HUES64 (cell line): ENCODE results near the gene ANKRD11.

Experiments used
- H3K27ac ChIP-seq: 2 replicates; pipeline ENCODE4 v1.7.0; 2013; ENCODE audit warnings: low read depth, low read length, inconsistent platforms
- H3K27me3 ChIP-seq: 2 replicates; pipeline ENCODE4 v1.6.1; 2013; ENCODE audit warnings: mild to moderate bottlenecking, low read length; ENCODE audit not compliant: insufficient read depth
- H3K36me3 ChIP-seq: 2 replicates; pipeline ENCODE4 v1.6.1; 2013; ENCODE audit warnings: mild to moderate bottlenecking, low read length; ENCODE audit not compliant: insufficient read depth
- H3K4me1 ChIP-seq: 2 replicates; pipeline ENCODE4 v1.6.1; 2013; ENCODE audit warnings: mild to moderate bottlenecking, low read length, moderate library complexity; ENCODE audit not compliant: insufficient read depth
- H3K4me3 ChIP-seq: 2 replicates; pipeline ENCODE4 v1.5.1; 2013; ENCODE audit warnings: mild to moderate bottlenecking, low read length, moderate library complexity
- H3K9ac ChIP-seq: 2 replicates; pipeline ENCODE4 v1.6.1; 2013; ENCODE audit warnings: mild to moderate bottlenecking, low read depth, low read length
- H3K9me3 ChIP-seq: 2 replicates; pipeline ENCODE4 v1.6.1; 2013; ENCODE audit warnings: low read depth, low read length; ENCODE audit not compliant: insufficient read depth
- WGBS: fragments of 150-250, 120-280 bp; methylation state at CpG from one replicate; pipeline ENCODE4 v1.1.7; 2013; ENCODE audit warnings: missing lambda C conversion rate; 5-methylcytosine and 5-hydroxymethylcytosine counted together

ANKRD11 gene

GRCh38 chr16:89446975-89447293 is 43.4 kb downstream of the ANKRD11 start:
- no peaks in the 10 kb centered on the region for H3K36me3 ChIP-seq
- no peak overlapping the region for H3K9ac ChIP-seq
- no peak overlapping the region for H3K27ac ChIP-seq
- 91% methylated on average over 6 of the region's 6 CpGs for WGBS
- H3K4me1 ChIP-seq: peaks cover 37% of the 10 kb centered on the region
- no peaks in the 10 kb centered on the region for H3K27me3 ChIP-seq
- H3K4me3 ChIP-seq: no peak overlapping the region
- H3K9me3 ChIP-seq: no peaks in the 10 kb centered on the region

GRCh38 chr16:89446136-89446974 is 44.0 kb downstream of the ANKRD11 start:
- H3K9ac ChIP-seq: no peak overlapping the region

GRCh38 chr16:89445166-89445565 is 45.2 kb downstream of the ANKRD11 start:
- no peaks in the 10 kb centered on the region for H3K27me3 ChIP-seq
- H3K27ac ChIP-seq: no peak overlapping the region
- H3K9me3 ChIP-seq: no peaks in the 10 kb centered on the region
- no peaks in the 10 kb centered on the region for H3K36me3 ChIP-seq
- WGBS: 90% methylated on average over 5 of the region's 5 CpGs
- H3K4me3 ChIP-seq: no peak overlapping the region
- peaks cover 37% of the 10 kb centered on the region for H3K4me1 ChIP-seq
- H3K9ac ChIP-seq: no peak overlapping the region

More at GRCh38 chr16:89446136-89446974, 44.0 kb downstream of the ANKRD11 start:
- Histone ChIP-seq H3K27ac (no peak overlapping the region), H3K4me1 (peaks cover 37% of the 10 kb centered on the region), H3K4me3 (no peak overlapping the region), H3K27me3 (no peaks in the 10 kb centered on the region), H3K36me3 (no peaks in the 10 kb centered on the region), H3K9me3 (no peaks in the 10 kb centered on the region)
- 89% methylated on average over 15 of the region's 15 CpGs for WGBS

GRCh38 chr16:89444728-89445127 is 45.6 kb downstream of the ANKRD11 start:
- no peaks in the 10 kb centered on the region for H3K36me3 ChIP-seq
- 77% methylated on average over 2 of the region's 3 CpGs for WGBS
- no peaks in the 10 kb centered on the region for H3K27me3 ChIP-seq
- H3K4me3 ChIP-seq: no peak overlapping the region
- H3K9ac ChIP-seq: no peak overlapping the region
- H3K27ac ChIP-seq: no peak overlapping the region
- no peaks in the 10 kb centered on the region for H3K9me3 ChIP-seq
- H3K4me1 ChIP-seq: peaks cover 35% of the 10 kb centered on the region

GRCh38 chr16:89444151-89444723 is 46.1 kb downstream of the ANKRD11 start:
- peaks cover 34% of the 10 kb centered on the region for H3K4me1 ChIP-seq
- no peak overlapping the region for H3K9ac ChIP-seq
- H3K36me3 ChIP-seq: no peaks in the 10 kb centered on the region
- no peaks in the 10 kb centered on the region for H3K9me3 ChIP-seq
- 87% methylated on average over 8 of the region's 8 CpGs for WGBS
- H3K27me3 ChIP-seq: no peaks in the 10 kb centered on the region
- H3K4me3 ChIP-seq: no peak overlapping the region
- no peak overlapping the region for H3K27ac ChIP-seq

GRCh38 chr16:89443727-89444084 is 46.7 kb downstream of the ANKRD11 start:
- Histone ChIP-seq H3K9me3 (no peaks in the 10 kb centered on the region), H3K27ac (no peak overlapping the region), H3K9ac (no peak overlapping the region), H3K36me3 (no peaks in the 10 kb centered on the region), H3K4me3 (no peak overlapping the region), H3K4me1 (peaks cover 34% of the 10 kb centered on the region), H3K27me3 (no peaks in the 10 kb centered on the region)
- 82% methylated on average over 8 of the region's 8 CpGs for WGBS

GRCh38 chr16:89442990-89443726 is 47.2 kb downstream of the ANKRD11 start:
- no peak overlapping the region for H3K9ac ChIP-seq
- H3K4me1 ChIP-seq: peaks cover 34% of the 10 kb centered on the region
- 84% methylated on average over 13 of the region's 13 CpGs for WGBS
- no peaks in the 10 kb centered on the region for H3K9me3 ChIP-seq
- H3K36me3 ChIP-seq: no peaks in the 10 kb centered on the region
- no peak overlapping the region for H3K27ac ChIP-seq
- no peaks in the 10 kb centered on the region for H3K27me3 ChIP-seq
- H3K4me3 ChIP-seq: no peak overlapping the region

GRCh38 chr16:89442588-89442987 is 47.8 kb downstream of the ANKRD11 start:
- H3K4me1 ChIP-seq: peaks cover 34% of the 10 kb centered on the region
- no peaks in the 10 kb centered on the region for H3K9me3 ChIP-seq
- no peak overlapping the region for H3K9ac ChIP-seq
- WGBS: 73% methylated on average over 10 of the region's 10 CpGs
- no peak overlapping the region for H3K4me3 ChIP-seq
- no peaks in the 10 kb centered on the region for H3K36me3 ChIP-seq
- H3K27me3 ChIP-seq: no peaks in the 10 kb centered on the region
- H3K27ac ChIP-seq: no peak overlapping the region

GRCh38 chr16:89439659-89440058 is 50.7 kb downstream of the ANKRD11 start:
- Histone ChIP-seq H3K36me3 (no peaks in the 10 kb centered on the region), H3K9ac (no peak overlapping the region), H3K27me3 (no peaks in the 10 kb centered on the region), H3K9me3 (no peaks in the 10 kb centered on the region), H3K4me1 (peaks cover 29% of the 10 kb centered on the region), H3K4me3 (no peak overlapping the region), H3K27ac (no peak overlapping the region)
- WGBS: 91% methylated on average over 5 of the region's 5 CpGs

GRCh38 chr16:89437991-89438390 is 52.4 kb downstream of the ANKRD11 start:
- Histone ChIP-seq H3K9ac (no peak overlapping the region), H3K4me1 (peaks cover 16% of the 10 kb centered on the region; the same call in 1 of the 2 replicates), H3K4me3 (no peak overlapping the region), H3K27ac (no peak overlapping the region), H3K36me3 (no peaks in the 10 kb centered on the region), H3K27me3 (no peaks in the 10 kb centered on the region), H3K9me3 (no peaks in the 10 kb centered on the region)
- WGBS: 95% methylated on average over 8 of the region's 8 CpGs

GRCh38 chr16:89437251-89437987 is 52.9 kb downstream of the ANKRD11 start:
- Histone ChIP-seq H3K36me3 (no peaks in the 10 kb centered on the region), H3K4me1 (peaks cover 10% of the 10 kb centered on the region; the same call in 1 of the 2 replicates), H3K9me3 (no peaks in the 10 kb centered on the region), H3K9ac (no peak overlapping the region), H3K27ac (no peak overlapping the region), H3K4me3 (no peak overlapping the region), H3K27me3 (no peaks in the 10 kb centered on the region)
- 93% methylated on average over 8 of the region's 8 CpGs for WGBS
